Tibial nerve (tissue), 4 donors: ENCODE data around the gene MICAL2. TPM values are rescaled to one million over a fixed set of nuclear protein-coding genes. Genes with fewer than 3 reads are reported as not detected.

Experiments
- DNase-seq, 2 donors: peaks; one replicate each; pipeline ENCODE4 v3.0.0-alpha.2; 2019; ENCODE audit warnings: low spot score in 2 of 2
- H3K27ac ChIP-seq, 4 donors: fragments of 200-600 bp; sonication (generic) in 3 of 4; one replicate each; pipeline ENCODE4 v1.5.1; 2017 to 2019; ENCODE audit warnings: mild to moderate bottlenecking in 1 of 4
- H3K27me3 ChIP-seq, 2 donors: fragments of 200-600 bp; sonication (generic) in 1 of 2; one replicate each; pipeline versions ENCODE4 v1.5.1 to v1.6.0; 2017 to 2019
- H3K36me3 ChIP-seq, 3 donors: fragments of 200-600 bp; sonication (generic); one replicate each; pipeline ENCODE4 v1.5.1; 2018 to 2019
- H3K4me1 ChIP-seq, 4 donors: fragments of 200-600 bp; sonication (generic) in 3 of 4; one replicate each; pipeline ENCODE4 v1.5.1; 2017 to 2019
- H3K4me3 ChIP-seq, 4 donors: fragments of 200-600 bp; sonication (generic) in 3 of 4; one replicate each; pipeline ENCODE4 v1.5.1; 2017 to 2019; ENCODE audit warnings: mild to moderate bottlenecking in 1 of 4, moderate library complexity in 1 of 4
- H3K9me3 ChIP-seq, 4 donors: fragments of 200-600 bp; sonication (generic) in 3 of 4; one replicate each; pipeline ENCODE4 v1.5.1; 2017 to 2019
- EP300 ChIP-seq, 2 donors: sonication (generic); formaldehyde crosslinking; IDR thresholded peaks; one replicate each; pipeline ENCODE4 v1.6.1; 2017; ENCODE audit warnings: antibody characterized with exemption in 2 of 2, mild to moderate bottlenecking in 1 of 2
- POLR2A ChIP-seq, 2 donors: fragments of 450-650 bp; IDR thresholded peaks; one replicate each; pipeline ENCODE4 v1.6.1; 2017; ENCODE audit warnings: antibody characterized with exemption in 2 of 2, mild to moderate bottlenecking in 2 of 2, moderate library complexity in 2 of 2
- WGBS, 2 donors: methylation state at CpG; one replicate each; pipeline ENCODE4 v1.1.5; 2018; 5-methylcytosine and 5-hydroxymethylcytosine counted together
- total RNA-seq, 4 donors: library from RNA; depleted of rRNA; stranded (reverse); fragments of >200 nt; gene quantifications; one replicate each; pipeline ENCODE4 v1.1.0, GENCODE V29; 2016
- TF ChIP-seq, protein P1 (sequence below), 5 experiments: fragments of 200-600 bp in 3 of 5; fragments of 450-650 bp in 2 of 5; sonication (generic) in 3 of 5; IDR thresholded peaks; one replicate each; pipeline ENCODE4 v1.5.1; 2016 to 2019; ENCODE audit warnings: antibody characterized with exemption in 5 of 5, mild to moderate bottlenecking in 3 of 5, moderate library complexity in 2 of 5

Gene MICAL2
- total RNA-seq, 4 donors from 2014 or later = 87.0 to 136 (median 101) TPM

DNA sequence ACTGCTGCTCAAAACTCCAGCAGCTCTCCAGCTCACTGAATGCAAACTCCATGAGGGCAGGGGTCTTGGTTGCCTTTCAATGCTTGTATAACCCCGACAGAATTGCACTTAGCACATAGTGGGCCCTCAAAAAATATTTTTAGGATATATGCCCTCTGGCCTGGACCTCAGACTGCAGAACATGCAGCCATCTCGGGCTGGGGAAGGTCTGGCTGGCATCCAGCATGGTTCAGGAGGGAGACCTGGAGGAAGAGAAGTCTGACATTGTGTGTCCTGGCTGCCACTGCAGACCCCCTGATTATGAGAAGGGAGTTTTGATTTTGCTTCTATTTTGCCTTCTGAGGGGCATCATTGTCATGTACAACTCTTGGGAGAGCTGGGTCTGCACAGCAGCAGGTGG lies 157.5 kb downstream of the MICAL2 start:
- WGBS, 2 donors = 93 to 95% methylated on average over 2 of the region's 2 CpGs
- peaks cover 0 to 12% (median 0%) of the 10 kb centered on the region in 4 donors for H3K4me1 ChIP-seq
- TF ChIP-seq, protein P1, sequence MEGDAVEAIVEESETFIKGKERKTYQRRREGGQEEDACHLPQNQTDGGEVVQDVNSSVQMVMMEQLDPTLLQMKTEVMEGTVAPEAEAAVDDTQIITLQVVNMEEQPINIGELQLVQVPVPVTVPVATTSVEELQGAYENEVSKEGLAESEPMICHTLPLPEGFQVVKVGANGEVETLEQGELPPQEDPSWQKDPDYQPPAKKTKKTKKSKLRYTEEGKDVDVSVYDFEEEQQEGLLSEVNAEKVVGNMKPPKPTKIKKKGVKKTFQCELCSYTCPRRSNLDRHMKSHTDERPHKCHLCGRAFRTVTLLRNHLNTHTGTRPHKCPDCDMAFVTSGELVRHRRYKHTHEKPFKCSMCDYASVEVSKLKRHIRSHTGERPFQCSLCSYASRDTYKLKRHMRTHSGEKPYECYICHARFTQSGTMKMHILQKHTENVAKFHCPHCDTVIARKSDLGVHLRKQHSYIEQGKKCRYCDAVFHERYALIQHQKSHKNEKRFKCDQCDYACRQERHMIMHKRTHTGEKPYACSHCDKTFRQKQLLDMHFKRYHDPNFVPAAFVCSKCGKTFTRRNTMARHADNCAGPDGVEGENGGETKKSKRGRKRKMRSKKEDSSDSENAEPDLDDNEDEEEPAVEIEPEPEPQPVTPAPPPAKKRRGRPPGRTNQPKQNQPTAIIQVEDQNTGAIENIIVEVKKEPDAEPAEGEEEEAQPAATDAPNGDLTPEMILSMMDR (IDR thresholded peaks at IDR 0.05) = no peak
- TF ChIP-seq POLR2A (IDR thresholded peaks at IDR 0.05) = no peak
- no peaks in the 10 kb centered on the region for H3K9me3 ChIP-seq
- H3K36me3 ChIP-seq = peaks cover 0 to 6% (median 0%) of the 10 kb centered on the region in 3 donors
- no peaks in the 10 kb centered on the region for H3K27me3 ChIP-seq
- no peak overlapping the region for H3K27ac ChIP-seq
- H3K4me3 ChIP-seq = no peak overlapping the region
- DNase-seq = no peak

DNA sequence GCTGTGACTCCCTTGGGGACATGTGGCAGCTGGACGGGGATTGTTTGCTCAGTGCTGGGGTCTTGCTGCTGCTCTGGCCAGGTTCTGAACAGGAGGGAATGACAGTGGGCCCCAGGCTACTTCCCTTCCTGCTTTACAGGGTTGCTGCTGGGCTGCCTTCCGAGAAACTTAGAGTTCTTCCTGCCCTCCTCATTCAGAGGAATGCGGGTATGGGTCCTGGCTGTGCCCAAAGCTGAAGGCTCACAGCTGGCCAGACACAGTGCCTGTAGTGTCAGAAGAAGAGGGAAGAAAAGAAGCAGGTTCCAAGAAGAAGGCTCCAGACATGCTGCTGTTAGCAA lies 158.7 kb downstream of the MICAL2 start:
- 48 to 66% methylated on average over 3 of the region's 3 CpGs for WGBS, 2 donors
- no peak for TF ChIP-seq EP300 (IDR thresholded peaks at IDR 0.05)
- no peak for TF ChIP-seq POLR2A (IDR thresholded peaks at IDR 0.05)
- TF ChIP-seq, protein P1 (IDR thresholded peaks at IDR 0.05) = no peak
- DNase-seq = no peak

DNA sequence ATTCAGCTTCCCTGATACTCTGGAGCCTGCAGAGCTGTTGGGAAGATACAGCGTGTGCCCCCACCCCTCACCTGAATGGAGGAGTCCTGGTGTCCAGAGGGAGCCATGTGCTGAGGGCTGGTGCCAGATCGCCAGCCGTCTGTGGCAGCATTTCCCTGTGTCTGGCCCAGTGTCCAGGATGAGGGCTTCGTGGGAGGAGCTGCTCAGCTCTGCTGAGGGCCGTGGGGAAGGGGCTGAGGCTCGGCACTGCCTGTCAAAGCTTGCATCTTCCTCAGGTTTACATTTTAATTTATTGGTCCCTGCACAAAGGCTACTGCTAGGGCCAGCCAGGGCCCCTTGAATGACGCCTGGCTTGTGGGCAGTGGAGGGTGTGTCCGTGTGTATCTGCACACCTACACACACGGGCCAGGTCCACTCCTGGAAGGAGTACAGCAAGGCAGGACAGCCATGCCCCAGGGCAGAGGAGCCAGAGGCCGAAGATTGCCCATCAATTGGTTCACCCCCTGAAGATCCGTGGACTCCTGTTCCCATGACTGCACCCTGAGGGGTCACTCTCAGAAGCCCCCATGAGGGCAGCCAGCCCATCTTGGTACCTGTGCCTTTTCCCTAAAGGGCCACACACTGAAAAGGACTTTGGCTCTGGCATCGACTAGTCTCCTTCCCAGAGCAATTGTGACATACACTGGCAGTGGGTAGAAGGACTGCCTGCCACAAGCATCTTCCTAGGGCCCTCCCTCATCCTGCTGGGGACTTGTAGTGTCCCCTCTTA lies 159.2 kb downstream of the MICAL2 start:
- no peaks in the 10 kb centered on the region for H3K36me3 ChIP-seq
- H3K27ac ChIP-seq = peak overlapping the region in 1 of 4 donors; percentile 0
- no peaks in the 10 kb centered on the region for H3K9me3 ChIP-seq
- H3K4me1 ChIP-seq = peaks cover 0 to 12% (median 0%) of the 10 kb centered on the region in 4 donors
- TF ChIP-seq, protein P1 (IDR thresholded peaks at IDR 0.05) = no peak
- TF ChIP-seq EP300 (IDR thresholded peaks at IDR 0.05) (no peak), POLR2A (IDR thresholded peaks at IDR 0.05) (no peak)
- 76 to 81% methylated on average over 11 to 12 of the region's 12 CpGs for WGBS, 2 donors
- H3K4me3 ChIP-seq = no peak overlapping the region
- DNase-seq = no peak
- no peaks in the 10 kb centered on the region for H3K27me3 ChIP-seq

More for the DNA sequence above, 158.7 kb downstream of the MICAL2 start:
- Histone ChIP-seq H3K9me3 (no peaks in the 10 kb centered on the region), H3K4me3 (no peak overlapping the region), H3K27me3 (no peaks in the 10 kb centered on the region), H3K4me1 (peaks cover 0 to 12% (median 0%) of the 10 kb centered on the region in 4 donors), H3K36me3 (no peaks in the 10 kb centered on the region), H3K27ac (no peak overlapping the region)

DNA sequence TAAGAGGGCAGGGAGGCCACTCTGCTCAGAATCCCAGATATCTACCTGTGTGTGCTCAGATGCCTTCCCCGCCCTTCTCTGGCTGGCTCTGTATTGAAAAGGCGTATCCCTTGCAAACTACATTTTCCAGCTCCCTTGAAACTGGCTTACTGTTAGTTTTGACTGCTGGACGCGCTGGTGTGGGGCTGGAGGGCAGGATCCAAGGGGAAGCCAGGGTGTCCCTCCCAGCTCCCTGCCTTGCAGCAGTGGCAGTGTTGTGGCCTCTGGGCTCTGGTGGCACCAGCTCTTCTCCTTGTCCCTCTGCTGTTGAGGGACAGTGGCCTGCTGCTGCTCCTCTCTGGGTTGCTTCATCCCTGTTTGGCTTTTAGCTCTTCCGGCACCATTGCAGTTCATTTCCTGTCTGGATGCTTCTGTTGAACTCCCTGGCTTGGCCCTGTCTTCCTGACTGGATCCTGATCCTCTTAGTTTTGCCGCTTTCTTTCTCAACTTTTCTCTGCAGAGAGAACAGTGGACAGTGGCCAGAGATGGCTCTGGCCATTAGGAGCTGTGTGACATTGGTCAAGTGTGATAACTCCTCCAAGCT lies 159.9 kb downstream of the MICAL2 start:
- Histone ChIP-seq H3K36me3 (no peaks in the 10 kb centered on the region), H3K4me3 (no peak overlapping the region), H3K4me1 (peaks cover 0 to 12% (median 0%) of the 10 kb centered on the region in 4 donors), H3K27me3 (no peaks in the 10 kb centered on the region), H3K27ac (peak overlapping the region in 1 of 4 donors; percentile 0), H3K9me3 (no peaks in the 10 kb centered on the region)
- no peak for DNase-seq
- TF ChIP-seq, protein P1 (IDR thresholded peaks at IDR 0.05) = no peak
- TF ChIP-seq POLR2A (IDR thresholded peaks at IDR 0.05) (no peak), EP300 (IDR thresholded peaks at IDR 0.05) (no peak)
- 78% methylated on average over 6 of the region's 6 CpGs for WGBS, 2 donors

DNA sequence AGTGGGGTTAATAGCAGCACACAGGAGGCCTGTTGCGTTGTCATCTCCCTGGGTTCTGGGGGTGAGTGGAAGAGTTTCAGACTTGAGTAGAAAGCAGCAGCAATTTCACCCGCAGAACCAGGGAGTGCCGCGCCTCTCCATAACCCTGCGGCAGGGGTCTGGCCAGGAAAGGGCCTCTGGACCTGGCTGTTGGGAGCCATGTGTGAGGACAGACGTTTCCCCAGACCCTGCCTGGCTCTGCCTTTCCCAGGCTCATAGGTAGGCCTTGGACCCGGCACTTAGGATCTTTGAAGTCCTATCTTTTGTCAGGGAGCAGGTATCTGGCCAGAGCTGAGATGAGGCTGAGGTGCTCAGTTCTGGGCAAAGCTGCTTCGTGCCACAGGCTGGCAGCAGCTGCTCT lies 160.4 kb downstream of the MICAL2 start:
- Histone ChIP-seq H3K4me1 (peaks cover 0 to 12% (median 0%) of the 10 kb centered on the region in 4 donors), H3K27me3 (no peaks in the 10 kb centered on the region), H3K4me3 (no peak overlapping the region), H3K27ac (no peak overlapping the region), H3K36me3 (no peaks in the 10 kb centered on the region), H3K9me3 (no peaks in the 10 kb centered on the region)
- TF ChIP-seq POLR2A (IDR thresholded peaks at IDR 0.05) = no peak
- TF ChIP-seq, protein P1 (IDR thresholded peaks at IDR 0.05) = no peak
- no peak for TF ChIP-seq EP300 (IDR thresholded peaks at IDR 0.05)
- WGBS, 2 donors = 80 to 86% methylated on average over 8 of the region's 8 CpGs
- no peak for DNase-seq
